Testis (tissue), 3 donors: ENCODE measurements around the gene ACTRT3. TPM values are rescaled to one million over a fixed set of nuclear protein-coding genes. Genes with fewer than 3 reads are reported as not detected.

ENCODE experiments used
- DNase-seq: peaks from one replicate; pipeline ENCODE4 v3.0.0-alpha.2; 2019
- H3K27ac ChIP-seq, 2 donors: fragments of 200-600 bp; sonication (generic); one replicate each; pipeline ENCODE4 v1.5.1; 2019
- H3K27me3 ChIP-seq: fragments of 200-600 bp; sonication (generic); one replicate; pipeline ENCODE4 v1.5.1; 2019
- H3K36me3 ChIP-seq: fragments of 200-600 bp; sonication (generic); one replicate; pipeline ENCODE4 v1.5.1; 2017; ENCODE audit warnings: low read depth; ENCODE audit errors: missing control alignments
- H3K4me1 ChIP-seq: fragments of 200-600 bp; sonication (generic); one replicate; pipeline ENCODE4 v1.5.1; 2019
- H3K4me3 ChIP-seq, 2 donors: fragments of 200-600 bp; sonication (generic); one replicate each; pipeline ENCODE4 v1.5.1; 2017 to 2019
- H3K9me3 ChIP-seq: fragments of 200-600 bp; sonication (generic); one replicate; pipeline ENCODE4 v1.5.1; 2017
- CTCF ChIP-seq, 3 experiments: fragments of 450-650 bp in 2 of 3; fragments of 200-600 bp in 1 of 3; sonication (generic) in 1 of 3; IDR thresholded peaks; one replicate each; pipeline ENCODE4 v1.5.1; 2016 to 2019; ENCODE audit warnings: antibody characterized with exemption in 3 of 3, mild to moderate bottlenecking in 2 of 3, moderate library complexity in 1 of 3
- POLR2A ChIP-seq: fragments of 450-650 bp; IDR thresholded peaks from one replicate; pipeline ENCODE4 v1.6.1; 2017; ENCODE audit warnings: antibody characterized with exemption, mild to moderate bottlenecking, moderate library complexity
- WGBS, 2 donors: methylation state at CpG; one replicate each; pipeline ENCODE4 v1.1.5; 2018; 5-methylcytosine and 5-hydroxymethylcytosine counted together
- intact Hi-C: fragments of 100-400 bp; cut with DNase I; formaldehyde crosslinking; loops from one replicate; pipeline ENCODE4 v1.15.1; 2023; ENCODE audit warnings: low total_unique reads
- polyA plus RNA-seq: library from polyadenylated mRNA; stranded (reverse); fragments of 350-450 nt; fragmentation: Illumina TruSeq; extraction: RNeasy Lipid Tissue Mini Kit (QIAGEN cat#74804); gene quantifications from one replicate; pipeline ENCODE4 v1.2.3, GENCODE V29; 2014; ENCODE audit warnings: low read depth, low replicate concordance; ENCODE audit not compliant: insufficient read depth
- total RNA-seq, 2 donors: library from RNA; depleted of rRNA; stranded (reverse); fragments of >200 nt; gene quantifications; one replicate each; pipeline ENCODE4 v1.2.3, GENCODE V29; 2016

Gene ACTRT3
- total and polyA plus RNA-seq, 3 donors from 2014 or later, result 26.7 to 104 (median 47.4) TPM

GRCh38 chr3:169787120-169787519 is 17.8 kb upstream of the ACTRT3 start:
- Histone ChIP-seq H3K4me1 (no peaks in the 10 kb centered on the region), H3K9me3 (no peaks in the 10 kb centered on the region), H3K36me3 (no peaks in the 10 kb centered on the region), H3K27ac (no peak overlapping the region), H3K4me3 (no peak overlapping the region), H3K27me3 (no peaks in the 10 kb centered on the region)
- DNase-seq, result no peak
- no peak for TF ChIP-seq CTCF (IDR thresholded peaks at IDR 0.05)
- no peak for TF ChIP-seq POLR2A
- WGBS, 2 donors, result 96 to 97% methylated on average over 4 of the region's 4 CpGs
- intact Hi-C loops, result no loop called here

DNA sequence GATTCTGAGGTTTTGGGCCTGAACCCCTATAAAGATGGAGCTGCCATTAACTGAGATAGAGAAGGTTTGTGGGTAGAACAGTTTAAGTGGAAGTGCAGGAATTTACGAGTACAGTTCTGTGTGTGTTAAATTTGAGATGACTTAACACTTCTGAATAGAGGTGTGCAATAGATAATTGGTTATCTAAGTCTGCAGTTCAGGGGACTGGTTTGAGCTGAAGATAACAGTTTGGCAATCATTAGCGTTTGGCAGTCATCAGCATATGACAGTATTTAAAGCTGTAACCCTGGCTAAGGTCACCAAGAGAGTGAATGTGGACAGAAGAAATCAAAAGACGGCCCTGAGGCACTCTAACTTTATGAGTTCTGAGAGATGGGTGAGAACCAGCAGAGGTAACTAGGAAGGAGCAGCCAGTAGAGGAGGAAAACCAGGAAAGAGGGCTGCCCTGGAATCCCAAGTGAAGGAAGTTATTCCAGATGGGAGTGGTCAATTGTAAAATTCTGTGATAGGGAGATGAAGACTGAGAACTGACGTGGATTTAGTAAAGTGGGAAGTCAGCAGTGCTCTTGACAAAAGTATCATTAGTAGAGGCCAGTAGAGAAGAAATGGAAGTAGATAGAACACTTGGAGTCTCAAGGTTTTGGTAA is 12.0 kb upstream of the ACTRT3 start:
- Histone ChIP-seq H3K27me3 (no peaks in the 10 kb centered on the region), H3K36me3 (no peaks in the 10 kb centered on the region), H3K9me3 (no peaks in the 10 kb centered on the region), H3K4me1 (no peaks in the 10 kb centered on the region), H3K27ac (no peak overlapping the region), H3K4me3 (no peak overlapping the region)
- no peak for DNase-seq
- intact Hi-C loops, result no loop called here
- WGBS, 2 donors, result 82 to 85% methylated on average over 4 of the region's 4 CpGs
- TF ChIP-seq CTCF (IDR thresholded peaks at IDR 0.05) (no peak), POLR2A (no peak)

DNA sequence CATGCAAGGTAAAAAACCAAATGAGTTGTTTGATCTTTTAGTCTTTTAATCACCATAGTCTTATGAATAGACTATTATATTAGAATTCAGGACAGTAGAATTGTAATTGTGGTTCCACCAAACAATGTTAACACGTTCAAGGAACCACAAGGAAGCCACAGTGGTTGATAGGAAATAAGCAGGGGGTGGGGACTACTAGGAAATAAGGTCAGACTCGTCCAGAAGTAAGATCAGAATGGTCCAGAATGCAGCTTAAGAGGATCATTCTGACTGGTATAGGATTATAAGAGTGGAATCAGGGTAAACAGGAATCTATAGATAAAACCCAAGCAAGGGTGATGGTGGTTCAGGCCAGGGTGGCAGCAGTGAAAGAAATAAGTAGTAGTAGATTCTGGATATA is 11.4 kb upstream of the ACTRT3 start:
- no peak overlapping the region for H3K4me3 ChIP-seq
- DNase-seq, result no peak
- no peak overlapping the region for H3K27ac ChIP-seq
- H3K9me3 ChIP-seq, result no peaks in the 10 kb centered on the region
- intact Hi-C loops, result no loop called here
- H3K27me3 ChIP-seq, result no peaks in the 10 kb centered on the region
- WGBS, 2 donors, result 74 to 76% methylated on average over 2 of the region's 2 CpGs
- no peaks in the 10 kb centered on the region for H3K36me3 ChIP-seq
- H3K4me1 ChIP-seq, result no peaks in the 10 kb centered on the region
- TF ChIP-seq CTCF (IDR thresholded peaks at IDR 0.05) (no peak), POLR2A (no peak)

GRCh38 chr3:169777822-169778221 is 8.5 kb upstream of the ACTRT3 start:
- intact Hi-C loops, result no loop called here
- WGBS, 2 donors, result 83 to 95% methylated on average over 4 of the region's 4 CpGs
- H3K4me3 ChIP-seq, result no peak overlapping the region

More at GRCh38 chr3:169777822-169778221, 8.5 kb upstream of the ACTRT3 start:
- Histone ChIP-seq H3K27ac (no peak overlapping the region), H3K4me1 (peaks cover 13% of the 10 kb centered on the region), H3K9me3 (no peaks in the 10 kb centered on the region), H3K27me3 (no peaks in the 10 kb centered on the region), H3K36me3 (no peaks in the 10 kb centered on the region)
- TF ChIP-seq CTCF (IDR thresholded peaks at IDR 0.05) (no peak), POLR2A (no peak)
- DNase-seq, result no peak
